BLaER1 (cell line): ENCODE data around the gene CDV3.
"Not testable (repeated sequence)": the region's sequence is repeated elsewhere in the genome, so short reads cannot be mapped to it uniquely, and the experiment has no call there.

Source experiments
- H3K27ac ChIP-seq: shearing (Covaris generic); formaldehyde crosslinking; 2 replicates; pipeline ENCODE4 v1.8.1; 2022
- H3K27me3 ChIP-seq: shearing (Covaris generic); formaldehyde crosslinking; 2 replicates; pipeline ENCODE4 v1.8.1; 2022
- H3K36me3 ChIP-seq: shearing (Covaris generic); formaldehyde crosslinking; 2 replicates; pipeline ENCODE4 v1.8.1; 2022
- H3K4me1 ChIP-seq: shearing (Covaris generic); formaldehyde crosslinking; 2 replicates; pipeline ENCODE4 v1.8.1; 2022
- H3K4me2 ChIP-seq: shearing (Covaris generic); formaldehyde crosslinking; 2 replicates; pipeline ENCODE4 v1.8.1; 2022
- H3K4me3 ChIP-seq: shearing (Covaris generic); formaldehyde crosslinking; 2 replicates; pipeline ENCODE4 v1.8.1; 2022
- H3K9ac ChIP-seq: shearing (Covaris generic); formaldehyde crosslinking; 2 replicates; pipeline ENCODE4 v1.8.1; 2022
- H3K9me3 ChIP-seq: shearing (Covaris generic); formaldehyde crosslinking; 2 replicates; pipeline ENCODE4 v1.8.1; 2022
- H4K20me1 ChIP-seq: shearing (Covaris generic); formaldehyde crosslinking; 2 replicates; pipeline ENCODE4 v1.8.1; 2022
- Cebpa-rat ChIP-seq: shearing (Covaris generic); IDR thresholded peaks from 2 replicates; pipeline ENCODE4 v1.8.1; 2022

Gene CDV3

GRCh38 chr3:133540896-133541674 lies 32.4 kb upstream of the CDV3 start:
- Histone ChIP-seq H3K36me3 (no peaks in the 10 kb centered on the region), H3K9ac (no peak overlapping the region), H3K9me3 (peaks cover 8% of the 10 kb centered on the region), H3K27me3 (no peaks in the 10 kb centered on the region), H4K20me1 (no peaks in the 10 kb centered on the region), H3K27ac (no peak overlapping the region), H3K4me3 (no peak overlapping the region), H3K4me2 (no peak overlapping the region), H3K4me1 (peaks cover 7% of the 10 kb centered on the region; the same call in 1 of the 2 replicates)
- no peak for TF ChIP-seq Cebpa-rat

- Histone ChIP-seq H3K4me3 (no peak overlapping the region), H4K20me1 (no peaks in the 10 kb centered on the region), H3K27me3 (no peaks in the 10 kb centered on the region), H3K4me2 (no peak overlapping the region), H3K4me1 (peaks cover 7% of the 10 kb centered on the region; the same call in 1 of the 2 replicates), H3K36me3 (no peaks in the 10 kb centered on the region), H3K9me3 (peaks cover 8% of the 10 kb centered on the region), H3K9ac (no peak overlapping the region), H3K27ac (no peak overlapping the region)
- TF ChIP-seq Cebpa-rat: no peak
These were observed 30.6 kb upstream of the CDV3 start for GRCh38 chr3:133542871-133543270.

- not testable (repeated sequence) for H3K4me3 ChIP-seq, H3K9ac ChIP-seq, H3K36me3 ChIP-seq, H3K9me3 ChIP-seq, H3K27ac ChIP-seq, H3K4me1 ChIP-seq, H4K20me1 ChIP-seq, H3K4me2 ChIP-seq, H3K27me3 ChIP-seq
These were observed 28.5 kb upstream of the CDV3 start for GRCh38 chr3:133544983-133545382.

- no peak for TF ChIP-seq Cebpa-rat
- no peak overlapping the region for H3K9ac ChIP-seq
- H4K20me1 ChIP-seq: no peaks in the 10 kb centered on the region
- no peaks in the 10 kb centered on the region for H3K4me1 ChIP-seq
- H3K4me3 ChIP-seq: no peak overlapping the region
- H3K9me3 ChIP-seq: 0 out of 2 replicates have a peak, but pooled peaks cover 3% of the 10 kb centered on the region
- no peak overlapping the region for H3K4me2 ChIP-seq
- no peaks in the 10 kb centered on the region for H3K36me3 ChIP-seq
- no peaks in the 10 kb centered on the region for H3K27me3 ChIP-seq
- H3K27ac ChIP-seq: no peak overlapping the region
These were observed 25.9 kb upstream of the CDV3 start for GRCh38 chr3:133547432-133548041.

- no peaks in the 10 kb centered on the region for H3K27me3 ChIP-seq
- H4K20me1 ChIP-seq: no peaks in the 10 kb centered on the region
- no peak overlapping the region for H3K9ac ChIP-seq
- no peak overlapping the region for H3K27ac ChIP-seq
- no peak overlapping the region for H3K4me3 ChIP-seq
- no peaks in the 10 kb centered on the region for H3K4me1 ChIP-seq
- H3K4me2 ChIP-seq: no peak overlapping the region
- H3K9me3 ChIP-seq: 0 out of 2 replicates have a peak, but pooled peaks cover 3% of the 10 kb centered on the region
- TF ChIP-seq Cebpa-rat: no peak
- no peaks in the 10 kb centered on the region for H3K36me3 ChIP-seq
These were observed 25.4 kb upstream of the CDV3 start for GRCh38 chr3:133548090-133548489.

- no peaks in the 10 kb centered on the region for H4K20me1 ChIP-seq
- 0 out of 2 replicates have a peak, but pooled peaks cover 3% of the 10 kb centered on the region for H3K9me3 ChIP-seq
- no peak overlapping the region for H3K9ac ChIP-seq
- TF ChIP-seq Cebpa-rat: no peak
- no peak overlapping the region for H3K4me3 ChIP-seq
- H3K27me3 ChIP-seq: no peaks in the 10 kb centered on the region
- no peak overlapping the region for H3K4me2 ChIP-seq
- H3K36me3 ChIP-seq: no peaks in the 10 kb centered on the region
- H3K4me1 ChIP-seq: no peaks in the 10 kb centered on the region
- no peak overlapping the region for H3K27ac ChIP-seq
These were observed 23.9 kb upstream of the CDV3 start for GRCh38 chr3:133549565-133549964.

- H3K4me3 ChIP-seq, H3K4me2 ChIP-seq, H3K27me3 ChIP-seq, H3K4me1 ChIP-seq, H3K27ac ChIP-seq, H3K9ac ChIP-seq, H4K20me1 ChIP-seq, H3K36me3 ChIP-seq, H3K9me3 ChIP-seq: not testable (repeated sequence)
These were observed 21.9 kb upstream of the CDV3 start for GRCh38 chr3:133551589-133551988.

- Histone ChIP-seq H3K9me3 (peaks cover 10% of the 10 kb centered on the region), H4K20me1 (no peaks in the 10 kb centered on the region), H3K36me3 (no peaks in the 10 kb centered on the region), H3K27me3 (no peaks in the 10 kb centered on the region), H3K4me2 (no peak overlapping the region), H3K4me1 (peaks cover 1% of the 10 kb centered on the region; the same call in 1 of the 2 replicates), H3K4me3 (no peak overlapping the region), H3K9ac (no peak overlapping the region), H3K27ac (no peak overlapping the region)
- no peak for TF ChIP-seq Cebpa-rat
These were observed 11.8 kb upstream of the CDV3 start for GRCh38 chr3:133561679-133562078.

- H3K27ac ChIP-seq: no peak overlapping the region
- peaks cover 8% of the 10 kb centered on the region for H3K4me1 ChIP-seq
- no peak for TF ChIP-seq Cebpa-rat
- no peak overlapping the region for H3K9ac ChIP-seq
- H4K20me1 ChIP-seq: no peaks in the 10 kb centered on the region
- no peak overlapping the region for H3K4me3 ChIP-seq
- no peaks in the 10 kb centered on the region for H3K36me3 ChIP-seq
- H3K9me3 ChIP-seq: peaks cover 10% of the 10 kb centered on the region
- H3K4me2 ChIP-seq: no peak overlapping the region
- H3K27me3 ChIP-seq: no peaks in the 10 kb centered on the region
These were observed 11.1 kb upstream of the CDV3 start for GRCh38 chr3:133562376-133562775.

- H4K20me1 ChIP-seq: no peaks in the 10 kb centered on the region
- peaks cover 11% of the 10 kb centered on the region for H3K4me1 ChIP-seq
- H3K9me3 ChIP-seq: peaks cover 10% of the 10 kb centered on the region
- H3K4me2 ChIP-seq: no peak overlapping the region
- no peak overlapping the region for H3K27ac ChIP-seq
- no peak for TF ChIP-seq Cebpa-rat
- no peak overlapping the region for H3K4me3 ChIP-seq
- H3K36me3 ChIP-seq: no peaks in the 10 kb centered on the region
- H3K27me3 ChIP-seq: no peaks in the 10 kb centered on the region
- no peak overlapping the region for H3K9ac ChIP-seq
These were observed 10.3 kb upstream of the CDV3 start for GRCh38 chr3:133563186-133563591.
